ENCODE measurements around the gene PPT1. TPM values are rescaled to one million over a fixed set of nuclear protein-coding genes. Genes with fewer than 3 reads are reported as not detected.
A peak's percentile ranks its signal among the peaks of the same experiment; 100 is the strongest.

The PPT1 gene
- 141 and 150 TPM in 2 replicates for total RNA-seq (2021; fragmentation: NEBNext Ultra II Directional; extraction: Animal tissue kit (Norgen Biotek cat#: 25700))
- 38.8 and 77.1 TPM in 2 replicates for polyA plus RNA-seq (2011; rRNA removed)
- 56.0 TPM for polyA plus RNA-seq (2011; cell fraction: cytosol; rRNA removed)
- 62.0 TPM for polyA plus RNA-seq (2011; cell fraction: nucleus; rRNA removed)
- 118 to 158 TPM (median 141 TPM) in 4 replicates for polyA plus RNA-seq (2012, experiment 1 of 2)
- polyA plus RNA-seq (2012, experiment 2 of 2) = 25.5 TPM
- polyA plus RNA-seq (2013, experiment 1 of 2) = 251 TPM
- 317 TPM for polyA plus RNA-seq (2013, experiment 2 of 2)
- 134 and 143 TPM in 2 replicates for polyA minus RNA-seq (2011; rRNA and poly(A)+ RNA removed)
- 47.7 TPM for polyA minus RNA-seq (2011; cell fraction: cytosol; rRNA and poly(A)+ RNA removed)
- 34.6 TPM for polyA minus RNA-seq (2011; cell fraction: nucleus; rRNA and poly(A)+ RNA removed)
- long read RNA-seq, experiment 1, full-length matches to known transcripts = 110 of 227 reads
- long read RNA-seq, experiment 1, partial matches to known transcripts = 45 of 227 reads
- long read RNA-seq, experiment 1, other reads (novel, unspliced or antisense) = 72 of 227 reads
- long read RNA-seq, experiment 2, full-length matches to known transcripts = 170 of 301 reads
- long read RNA-seq, experiment 2, partial matches to known transcripts = 127 of 301 reads
- long read RNA-seq, experiment 2, other reads (novel, unspliced or antisense) = 4 of 301 reads

GRCh38 chr1:40096977-40097782 is at the start of gene PPT1:
PPT1 (minus strand) TSS chr1:40097252; CDS start chr1:40097238, 14 bp downstream.
- no peak within 1 kb of the TSS for H2AK5ac ChIP-seq (ENCODE audit: low read depth, low read length)
- H3K36me3 ChIP-seq (ENCODE audit: control insufficient read depth in 2 of 4, insufficient read depth in 4 of 4, low read length in 3 of 4) = peaks cover 0 to 1% (median 0%) of the 10 kb centered on the region in 4 experiments; a peak in 4 of 8 replicates
- peak within 1 kb of the TSS; percentile 73 for H4K5ac ChIP-seq (ENCODE audit: insufficient read length, low read depth, low read length)
- peak within 1 kb of the TSS; percentile 82 to 92 (median 90) for H3K4me3 ChIP-seq (ENCODE audit: extremely low read depth in 1 of 4, insufficient read depth in 2 of 4, low read depth in 3 of 4, low read length in 4 of 4)
- H3K23me2 ChIP-seq (ENCODE audit: low read depth, low read length) = peaks cover 9% of the 10 kb centered on the region; the same call in 1 of the 2 replicates
- peak within 1 kb of the TSS; percentile 84 to 87 for H3K4me2 ChIP-seq (ENCODE audit: insufficient read depth in 1 of 2, low read depth in 2 of 2, low read length in 2 of 2)
- 0 out of 2 replicates have a peak within 1 kb of the TSS, but pooled peaks have one; percentile 18 for H2BK12ac ChIP-seq (ENCODE audit: low read depth, low read length)
- ChIA-PET CTCF (ENCODE audit: partially characterized antibody) (interaction anchor here (0.7 to 1.4 kb wide), 3 partner anchors 12 to 47 kb away, joined by 3 to 8 read pairs (median 3); no protein-coding TSS in a partner anchor), POLR2A (ENCODE audit: partially characterized antibody) (interaction anchor here (0.8 to 1.6 kb wide), 3 partner anchors 11 to 28 kb away, joined by 3 to 5 read pairs (median 3); no protein-coding TSS in a partner anchor)
- H4K8ac ChIP-seq (ENCODE audit: extremely low read depth, insufficient read depth, low read length) = peak within 1 kb of the TSS; percentile 99
- no peak within 1 kb of the TSS for H3K14ac ChIP-seq (ENCODE audit: insufficient read length)
- H3K18ac ChIP-seq (ENCODE audit: extremely low read depth, low read length) = peak within 1 kb of the TSS; percentile 85
- peak within 1 kb of the TSS; percentile 50; the same call in 1 of the 2 replicates for H2BK15ac ChIP-seq (ENCODE audit: low read length)
- peak within 1 kb of the TSS; percentile 29 for H4K91ac ChIP-seq (replicated peaks; ENCODE audit: insufficient read length, low read length)
- peaks cover 0 to 1% (median 0%) of the 10 kb centered on the region in 4 experiments; a peak in 1 of 7 replicates for H3K27me3 ChIP-seq (replicated peaks in 1 of 4; ENCODE audit: control insufficient read depth in 3 of 4, extremely low read depth in 1 of 4, insufficient read depth in 3 of 4, low read length in 3 of 4)
- WGBS, 2 experiments (ENCODE audit: extremely low coverage in 1 of 2, insufficient coverage in 1 of 2, insufficient read length in 1 of 2, insufficient replicate concordance in 2 of 2, low coverage in 1 of 2, low lambda C conversion rate in 2 of 2, missing lambda C conversion rate in 1 of 2) = 2% methylated on average over 46 of the region's 51 CpGs; no CpG with 5 or more reads in 1 of the 2 experiments
- FAIRE-seq (no peak), DNase-seq (ENCODE audit: low read depth in 1 of 2, low spot score in 2 of 2) (peak; percentile 51 to 89)
- no peaks in the 10 kb centered on the region for H4K20me1 ChIP-seq (replicated peaks in 1 of 2; ENCODE audit: control insufficient read depth in 1 of 2, insufficient read depth in 2 of 2, low read length in 2 of 2)
- H2BK20ac ChIP-seq (ENCODE audit: low read length) = no peak within 1 kb of the TSS
- H3K79me2 ChIP-seq (ENCODE audit: control insufficient read depth in 1 of 2, insufficient read depth in 2 of 2, low read length in 2 of 2) = peaks cover 4 to 28% of the 10 kb centered on the region in 2 experiments; a peak in 3 of 4 replicates
- H3K9ac ChIP-seq (replicated peaks in 1 of 4; ENCODE audit: extremely low read depth in 1 of 4, low read depth in 3 of 4, low read length in 3 of 4) = peak within 1 kb of the TSS; percentile 67 to 84 (median 72)
- H2BK120ac ChIP-seq (replicated peaks; ENCODE audit: low read depth, low read length) = peak within 1 kb of the TSS; percentile 41
- H3K56ac ChIP-seq (replicated peaks; ENCODE audit: insufficient read length, low read depth, low read length) = no peak within 1 kb of the TSS
- H3K9me3 ChIP-seq (ENCODE audit: insufficient read depth in 2 of 2, low read depth in 1 of 2, low read length in 1 of 2) = no peaks in the 10 kb centered on the region
- H3K79me1 ChIP-seq (ENCODE audit: low read depth, low read length) = peaks cover 3% of the 10 kb centered on the region; the same call in 1 of the 2 replicates
- no peak within 1 kb of the TSS for H3K23ac ChIP-seq (ENCODE audit: insufficient read length)
- peak within 1 kb of the TSS; percentile 46 for H3K4ac ChIP-seq (replicated peaks; ENCODE audit: insufficient read length, low read depth, low read length)
- H3K27ac ChIP-seq (ENCODE audit: low read depth, low read length) = no peak within 1 kb of the TSS
- H2BK5ac ChIP-seq (ENCODE audit: low read depth, low read length) = no peak within 1 kb of the TSS
- peak within 1 kb of the TSS; percentile 99 for H2AFZ ChIP-seq (ENCODE audit: low read length)
- peaks cover 0 to 2% (median 0%) of the 10 kb centered on the region in 4 experiments; a peak in 2 of 7 replicates for H3K4me1 ChIP-seq (replicated peaks in 1 of 4; ENCODE audit: control insufficient read depth in 3 of 4, insufficient read depth in 4 of 4, low read length in 3 of 4)
- TF ChIP-seq JUN (IDR thresholded peaks at IDR 0.05; ENCODE audit: low read depth, low read length) = no peak
- TF ChIP-seq EZH2 (IDR thresholded peaks at IDR 0.05; ENCODE audit: low read depth, low read length, severe bottlenecking) = no peak
- no peak for TF ChIP-seq HDAC6 (IDR thresholded peaks at IDR 0.05; ENCODE audit: low read depth, low read length)
- no peak for TF ChIP-seq GTF2F1 (IDR thresholded peaks at IDR 0.05; ENCODE audit: borderline replicate concordance, low read depth, low read length)
- peak; percentile 96 for TF ChIP-seq KDM5A (IDR thresholded peaks at IDR 0.05; ENCODE audit: low read length)
- TF ChIP-seq SP4 (IDR thresholded peaks at IDR 0.05; ENCODE audit: low read length) = peak; percentile 79; the same call in 1 of the 2 replicates

Data from H1 (cell line).